NCI-H345 (cell line): ENCODE data around the gene TYW1B.
"Not testable (repeated sequence)": the region's sequence is repeated elsewhere in the genome, so short reads cannot be mapped to it uniquely, and the experiment has no call there.

ENCODE experiments used
- DNase-seq: peaks from one replicate; lab custom pipeline; 2025; lab: John Stamatoyannopoulos, UW

The TYW1B gene

DNA sequence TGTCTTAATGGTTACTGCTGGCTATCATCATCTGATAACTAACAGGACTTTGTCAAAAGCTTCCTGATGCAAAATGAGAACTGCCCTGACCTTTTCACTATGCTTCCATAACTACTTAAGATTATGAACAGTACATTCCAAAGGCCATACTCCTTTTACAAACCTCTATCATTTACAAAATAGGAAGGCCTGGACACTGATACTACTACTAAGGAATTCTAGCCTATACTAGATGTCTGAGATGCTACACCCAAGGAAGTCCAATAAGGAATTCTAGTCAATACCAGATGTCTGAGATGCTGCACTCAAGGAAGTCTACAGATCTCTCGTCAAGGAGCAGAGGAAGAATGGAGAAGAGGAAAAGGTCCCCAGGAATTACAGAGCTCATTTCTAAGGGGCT is 130.9 kb downstream of the TYW1B start:
- not testable (repeated sequence) for DNase-seq

DNA sequence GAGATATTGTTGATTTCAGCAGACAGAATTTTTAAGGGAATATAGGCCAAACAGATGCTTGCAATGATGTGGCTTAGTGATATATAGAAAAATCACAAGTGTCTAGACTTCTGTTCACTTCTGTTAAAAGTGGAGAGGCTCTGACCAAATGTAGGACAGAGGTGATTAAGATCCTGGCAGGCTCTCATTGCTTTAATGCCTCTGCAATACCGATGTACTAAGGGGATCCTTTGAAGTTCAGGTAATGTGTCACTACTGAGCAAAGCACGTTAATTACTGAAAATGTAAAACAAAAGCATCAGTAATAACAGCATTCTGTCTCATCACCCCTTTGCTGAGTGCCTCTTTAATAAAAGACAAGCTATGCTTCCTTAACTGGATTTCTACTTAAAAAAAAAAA is 131.4 kb downstream of the TYW1B start:
- DNase-seq, result not testable (repeated sequence)

DNA sequence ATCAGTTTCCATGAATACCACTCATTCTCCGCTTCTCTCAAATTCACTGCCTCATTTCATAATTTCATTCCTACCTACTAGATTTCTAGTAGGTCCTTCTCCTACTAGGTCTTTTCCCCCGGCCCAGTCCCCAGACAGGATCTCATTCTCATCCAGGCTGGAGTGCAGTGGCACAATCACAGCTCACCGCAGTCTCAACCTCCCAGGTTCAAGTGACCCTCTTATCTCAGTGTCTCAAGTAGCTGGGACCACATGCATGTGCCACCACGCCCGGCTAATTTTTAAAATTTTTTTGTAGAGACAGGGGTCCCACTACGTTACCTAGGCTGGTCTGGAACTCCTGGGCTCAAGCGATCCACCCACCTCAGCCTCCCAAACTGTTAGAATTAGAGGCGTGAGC is 132.5 kb downstream of the TYW1B start:
- not testable (repeated sequence) for DNase-seq

DNA sequence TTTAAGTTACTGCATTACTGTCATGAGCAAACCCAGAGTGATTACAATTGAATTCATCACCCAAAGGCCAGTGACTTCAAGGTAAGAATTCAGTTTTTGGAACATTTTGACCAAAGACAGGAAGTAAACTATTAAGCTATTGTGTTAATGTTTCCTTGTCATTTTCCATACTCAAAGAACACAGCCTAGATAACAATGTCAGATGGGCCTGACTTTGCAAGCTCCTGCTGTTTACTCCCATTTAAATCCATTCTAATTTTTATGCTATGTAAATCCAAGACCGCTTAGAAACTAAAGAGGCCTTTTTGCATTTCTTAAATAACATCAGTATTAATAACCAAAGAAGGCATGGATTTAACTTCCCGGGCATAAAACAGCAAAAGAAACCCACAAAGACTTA is 136.6 kb downstream of the TYW1B start:
- DNase-seq, result not testable (repeated sequence)

GRCh38 chr7:72690177-72690576 is 137.8 kb downstream of the TYW1B start:
- not testable (repeated sequence) for DNase-seq

DNA sequence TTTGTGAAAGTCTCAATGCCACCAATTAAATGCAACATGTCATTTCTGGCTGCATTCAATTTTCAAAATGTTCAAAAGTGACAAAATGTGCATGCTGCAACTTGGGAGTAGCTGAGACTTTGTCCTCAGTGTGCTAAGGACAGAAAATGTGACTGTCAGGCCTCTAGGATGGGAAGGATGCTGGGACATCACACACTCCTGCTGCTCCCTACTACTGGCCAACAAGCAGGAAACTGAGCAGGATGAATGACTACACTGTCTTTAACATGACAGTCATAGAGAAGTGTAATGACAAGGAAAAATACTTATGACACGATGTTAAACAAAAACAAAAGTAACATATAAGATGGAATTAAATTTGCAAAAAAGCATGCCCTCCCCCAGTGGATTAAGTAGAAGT is 138.7 kb downstream of the TYW1B start:
- not testable (repeated sequence) for DNase-seq

DNA sequence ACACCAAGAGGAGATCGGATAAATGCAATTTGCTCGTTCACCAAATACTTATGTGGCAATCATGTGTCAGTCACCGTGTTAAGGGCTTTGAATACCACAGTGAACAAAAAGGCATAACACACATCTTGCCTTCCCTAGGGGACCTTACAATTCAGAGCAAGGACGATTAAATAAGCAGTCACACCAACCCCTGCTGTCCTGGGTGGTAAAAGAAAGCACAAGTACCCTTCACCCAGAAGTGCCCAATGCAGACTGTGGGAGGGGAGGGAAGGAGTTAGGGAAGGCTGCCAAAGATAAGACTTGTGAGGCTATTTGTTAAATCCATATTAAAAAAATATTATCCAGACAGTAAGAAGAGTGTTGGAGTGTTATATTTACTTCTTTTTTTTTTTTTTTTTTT is 146.8 kb downstream of the TYW1B start:
- DNase-seq, result peak; percentile 78

DNA sequence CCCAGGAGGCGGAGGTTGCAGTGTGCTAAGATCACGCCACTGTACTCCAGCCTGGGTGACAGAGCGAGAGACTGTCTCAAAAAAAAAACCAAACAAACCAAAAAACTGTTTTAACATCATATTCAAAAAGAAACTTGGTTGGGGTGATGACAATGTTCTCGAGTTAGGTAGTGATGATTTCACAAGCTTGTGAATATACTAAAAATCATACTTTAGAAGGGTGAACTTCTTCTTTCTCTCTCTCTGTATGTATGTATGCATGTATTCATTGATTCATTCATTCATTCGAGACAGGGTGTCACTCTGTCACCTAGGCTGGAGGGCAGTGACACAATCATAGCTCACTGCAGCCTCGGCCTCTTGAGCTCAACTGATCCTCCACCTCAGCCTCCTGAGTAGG is 151.1 kb downstream of the TYW1B start:
- not testable (repeated sequence) for DNase-seq

GRCh38 chr7:72676086-72676690 is 151.8 kb downstream of the TYW1B start:
- DNase-seq, result not testable (repeated sequence)

GRCh38 chr7:72675686-72676085 is 152.3 kb downstream of the TYW1B start:
- DNase-seq, result not testable (repeated sequence)

- no peak for DNase-seq
Observed at GRCh38 chr7:72674394-72674793, 153.6 kb downstream of the TYW1B start.

- DNase-seq, result not testable (repeated sequence)
Observed at GRCh38 chr7:72670850-72671249, 157.2 kb downstream of the TYW1B start.

DNA sequence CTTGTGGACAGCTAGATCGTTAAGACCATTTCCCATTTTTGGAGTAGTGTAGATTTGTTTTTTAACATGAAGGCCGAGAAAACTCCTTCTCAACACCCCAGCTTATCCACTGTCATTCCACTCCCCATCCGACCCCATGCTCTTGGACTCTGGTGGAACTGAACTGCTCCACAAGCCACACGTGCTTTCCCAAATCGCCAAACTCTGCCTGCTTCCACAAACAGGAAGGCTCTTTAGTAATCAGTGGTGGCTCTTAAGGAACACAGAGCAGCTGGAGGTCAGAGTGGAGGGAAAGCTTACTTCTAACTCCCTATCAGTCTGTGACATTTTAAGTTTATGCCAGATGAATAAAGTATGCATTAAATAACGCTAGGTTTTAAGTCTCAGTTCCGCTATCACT is 159.6 kb downstream of the TYW1B start:
- DNase-seq, result not testable (repeated sequence)

DNA sequence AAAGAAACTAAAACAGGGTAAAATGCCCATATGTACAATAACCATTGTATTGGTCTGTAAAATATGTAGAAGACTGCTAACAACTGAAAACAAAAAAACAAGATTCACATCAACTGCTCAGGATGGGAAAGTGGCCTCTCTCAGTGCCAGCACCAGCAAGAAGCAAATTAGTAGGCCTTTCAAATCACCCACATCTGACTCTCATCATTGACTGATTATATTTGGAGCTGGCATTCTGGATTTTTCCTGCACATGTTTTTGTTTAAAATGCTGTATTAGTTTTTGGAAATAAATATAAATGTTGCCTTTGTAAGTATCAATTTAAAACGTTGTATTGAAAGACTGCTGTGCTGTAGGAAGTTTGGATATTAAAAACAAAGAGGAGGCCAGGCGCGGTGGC is 161.0 kb downstream of the TYW1B start:
- DNase-seq, result not testable (repeated sequence)

GRCh38 chr7:72648574-72648973 is 179.4 kb downstream of the TYW1B start:
- DNase-seq, result not testable (repeated sequence)

GRCh38 chr7:72643708-72644107 is 184.3 kb downstream of the TYW1B start:
- DNase-seq, result not testable (repeated sequence)

- not testable (repeated sequence) for DNase-seq
Observed at GRCh38 chr7:72641485-72642248, 186.3 kb downstream of the TYW1B start.

- DNase-seq, result not testable (repeated sequence)
Observed at GRCh38 chr7:72640740-72641139, 187.3 kb downstream of the TYW1B start.

GRCh38 chr7:72635273-72635908 is 192.6 kb downstream of the TYW1B start:
- DNase-seq, result not testable (repeated sequence)

DNA sequence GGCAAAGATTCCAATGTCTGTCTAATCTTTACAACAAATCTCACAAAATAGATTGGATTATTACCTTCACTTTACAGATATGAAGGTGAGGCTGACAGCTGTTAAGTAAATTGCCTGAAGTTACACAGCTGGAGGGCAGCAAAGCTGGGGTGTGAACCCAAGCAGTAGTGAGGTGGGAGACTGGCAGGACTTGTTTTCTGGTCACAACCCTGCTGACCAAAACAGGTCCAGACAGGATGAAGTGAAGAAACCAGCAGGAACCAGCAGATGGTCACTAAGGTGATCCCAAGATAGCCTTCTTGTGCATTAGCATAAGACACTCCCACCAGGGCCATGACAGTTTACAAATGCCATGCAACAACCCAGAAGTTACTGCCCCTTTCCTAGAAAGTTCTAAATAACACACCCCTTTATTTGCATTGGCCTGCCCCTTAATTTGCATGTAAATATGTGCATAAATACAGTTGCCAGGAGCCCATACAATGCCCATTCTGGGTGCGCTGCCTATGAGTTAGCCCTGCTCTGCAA is 195.2 kb downstream of the TYW1B start:
- not testable (repeated sequence) for DNase-seq

GRCh38 chr7:72628375-72628774 is 199.6 kb downstream of the TYW1B start:
- not testable (repeated sequence) for DNase-seq

DNA sequence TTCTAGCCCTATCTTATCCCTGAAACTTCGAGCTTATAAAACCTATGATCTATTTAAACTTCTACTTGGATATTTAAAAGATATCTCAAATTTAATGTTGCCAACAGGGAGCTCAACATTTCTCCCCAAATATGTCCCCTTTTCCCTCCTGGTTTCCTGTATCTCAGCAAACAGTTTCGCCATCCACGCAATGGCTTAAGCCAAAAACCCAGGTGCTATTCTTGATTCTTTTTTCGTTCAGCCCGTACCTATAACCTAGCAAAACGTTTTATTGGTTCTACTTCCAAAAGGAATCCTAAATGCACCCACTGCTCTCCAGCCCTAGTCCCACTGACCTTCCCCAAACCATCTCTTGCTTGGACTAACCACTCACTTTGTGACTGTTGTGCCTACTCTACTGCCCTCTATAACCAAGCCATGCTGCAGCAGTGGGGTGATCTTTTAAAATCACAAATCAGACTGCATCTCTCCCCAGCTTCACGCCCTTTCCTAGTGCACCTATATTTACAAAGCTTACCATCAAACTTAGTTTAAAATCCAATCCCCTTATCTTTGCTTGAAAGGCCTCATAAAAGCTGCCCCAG is 201.5 kb downstream of the TYW1B start:
- DNase-seq, result not testable (repeated sequence)
